ENCODE measurements around the gene SPTA1.

- TF ChIP-seq CTCF (IDR thresholded peaks at IDR 0.05; ENCODE audit: low read depth, low read length, poor library complexity, severe bottlenecking) = no peak
- TF ChIP-seq EZH2phosphoT487 (IDR thresholded peaks at IDR 0.05; ENCODE audit: borderline replicate concordance, low read length) = no peak
Observed at GRCh38 chr1:158720620-158721019, 34.1 kb upstream of the SPTA1 start, which contains the start of gene OR6K3.
